H1 (cell line): ENCODE data around the gene CC2D2A. TPM values are rescaled to one million over a fixed set of nuclear protein-coding genes. Genes with fewer than 3 reads are reported as not detected.

ENCODE experiments used
- CTCF ChIA-PET: fragments of 300-600 bp; sonication (Branson Sonifier 250); formaldehyde crosslinking; loops from one replicate; lab custom pipeline; 2021; ENCODE audit not compliant: partially characterized antibody; lab: Charles Lee
- POLR2A ChIA-PET: fragments of 300-600 bp; sonication (Branson Sonifier 250); formaldehyde crosslinking; loops from one replicate; lab custom pipeline; 2021; ENCODE audit warnings: inconsistent platforms; ENCODE audit not compliant: partially characterized antibody; lab: Charles Lee
- DNase-seq, 2 experiments: peaks; one replicate each; pipeline versions ENCODE4 v3.0.0 to v3.0.0-alpha.2; 2010 to 2022; ENCODE audit warnings: low spot score in 2 of 2, low read depth in 1 of 2, mixed read lengths in 1 of 2
- FAIRE-seq: peaks from 2 replicates; lab custom pipeline; 2011; peaks lifted over from hg19 to GRCh38; lab: Jason Lieb, UNC
- H2AFZ ChIP-seq: 2 replicates; pipeline ENCODE4 v1.8.1; 2012; ENCODE audit warnings: low read length, inconsistent platforms
- H2AK5ac ChIP-seq: 2 replicates; pipeline ENCODE4 v1.6.1; 2013; ENCODE audit warnings: low read depth, low read length
- H2BK120ac ChIP-seq: replicated peaks from 2 replicates; pipeline ENCODE3; 2013; ENCODE audit warnings: low read depth, low read length, inconsistent platforms
- H2BK12ac ChIP-seq: 2 replicates; pipeline ENCODE4 v1.6.1; 2013; ENCODE audit warnings: low read depth, low read length
- H2BK15ac ChIP-seq: 2 replicates; pipeline ENCODE4 v1.6.1; 2013; ENCODE audit warnings: low read length
- H2BK20ac ChIP-seq: 2 replicates; pipeline ENCODE4 v1.6.1; 2013; ENCODE audit warnings: low read length
- H2BK5ac ChIP-seq: 2 replicates; pipeline ENCODE4 v1.6.1; 2013; ENCODE audit warnings: low read depth, low read length
- H3K14ac ChIP-seq: 2 replicates; pipeline ENCODE4 v1.6.1; 2013; ENCODE audit warnings: inconsistent platforms; ENCODE audit not compliant: insufficient read length
- H3K18ac ChIP-seq: 2 replicates; pipeline ENCODE4 v1.6.1; 2013; ENCODE audit warnings: low read length; ENCODE audit errors: extremely low read depth
- H3K23ac ChIP-seq: 2 replicates; pipeline ENCODE4 v1.6.1; 2013; ENCODE audit warnings: inconsistent platforms; ENCODE audit not compliant: insufficient read length
- H3K23me2 ChIP-seq: 2 replicates; pipeline ENCODE4 v1.6.1; 2013; ENCODE audit warnings: low read depth, low read length
- H3K27ac ChIP-seq: 2 replicates; pipeline ENCODE4 v1.6.1; 2011; ENCODE audit warnings: low read depth, low read length, inconsistent platforms
- H3K27me3 ChIP-seq, 4 experiments: replicated peaks in 1 of 4; 1 replicate in 1 of 4; 2 replicates in 3 of 4; pipeline versions ENCODE4 v1.6.1 to v1.8.1; 2011 to 2013; ENCODE audit warnings: low read length in 3 of 4, mild to moderate bottlenecking in 3 of 4, inconsistent platforms in 2 of 4, mixed read lengths in 2 of 4, moderate library complexity in 1 of 4; ENCODE audit not compliant: control insufficient read depth in 3 of 4, insufficient read depth in 3 of 4; ENCODE audit errors: extremely low read depth in 1 of 4
- H3K36me3 ChIP-seq, 4 experiments: 2 replicates each; pipeline versions ENCODE4 v1.6.1 to v1.8.1; 2011 to 2013; ENCODE audit warnings: mild to moderate bottlenecking in 4 of 4, low read length in 3 of 4, moderate library complexity in 2 of 4, control low read depth in 1 of 4, inconsistent platforms in 1 of 4; ENCODE audit not compliant: insufficient read depth in 4 of 4, control insufficient read depth in 2 of 4
- H3K4ac ChIP-seq: replicated peaks from 2 replicates; pipeline ENCODE3; 2013; ENCODE audit warnings: low read length, low read depth, mixed read lengths, inconsistent platforms; ENCODE audit not compliant: insufficient read length
- H3K4me1 ChIP-seq, 4 experiments: replicated peaks in 1 of 4; 1 replicate in 1 of 4; 2 replicates in 3 of 4; pipeline versions ENCODE4 v1.6.1 to v1.8.1; 2011 to 2013; ENCODE audit warnings: low read length in 3 of 4, inconsistent platforms in 2 of 4, mixed read lengths in 1 of 4; ENCODE audit not compliant: insufficient read depth in 4 of 4, control insufficient read depth in 3 of 4
- H3K4me2 ChIP-seq, 2 experiments: 2 replicates each; pipeline versions ENCODE4 v1.6.1 to v1.8.1; 2011 to 2013; ENCODE audit warnings: low read depth in 2 of 2, low read length in 2 of 2, control low read depth in 1 of 2, inconsistent platforms in 1 of 2, mild to moderate bottlenecking in 1 of 2; ENCODE audit not compliant: insufficient read depth in 1 of 2
- H3K4me3 ChIP-seq, 4 experiments: fragments of 200-600, 300-600 bp in 1 of 4; sonication (generic), shearing (Covaris generic), sonication (Bioruptor Twin) in 1 of 4; 2 replicates each; pipeline versions ENCODE4 v1.5.1 to v1.8.1; 2011 to 2016; ENCODE audit warnings: low read length in 4 of 4, low read depth in 3 of 4, control low read depth in 2 of 4, inconsistent platforms in 2 of 4, mild to moderate bottlenecking in 2 of 4, mixed read lengths in 1 of 4, moderate library complexity in 1 of 4; ENCODE audit not compliant: insufficient read depth in 2 of 4; ENCODE audit errors: extremely low read depth in 1 of 4
- H3K56ac ChIP-seq: replicated peaks from 2 replicates; pipeline ENCODE3; 2013; ENCODE audit warnings: low read depth, mild to moderate bottlenecking, mixed read lengths, low read length, inconsistent platforms; ENCODE audit not compliant: insufficient read length
- H3K79me1 ChIP-seq: 2 replicates; pipeline ENCODE4 v1.6.1; 2013; ENCODE audit warnings: low read depth, low read length, control low read depth
- H3K79me2 ChIP-seq, 2 experiments: 2 replicates each; pipeline versions ENCODE4 v1.6.1 to v1.8.1; 2012 to 2013; ENCODE audit warnings: low read length in 2 of 2, mild to moderate bottlenecking in 2 of 2, inconsistent platforms in 1 of 2; ENCODE audit not compliant: insufficient read depth in 2 of 2, control insufficient read depth in 1 of 2
- H3K9ac ChIP-seq, 4 experiments: replicated peaks in 1 of 4; 1 replicate in 1 of 4; 2 replicates in 3 of 4; pipeline versions ENCODE4 v1.6.1 to v1.8.1; 2011 to 2013; ENCODE audit warnings: low read depth in 3 of 4, low read length in 3 of 4, control low read depth in 2 of 4, mild to moderate bottlenecking in 2 of 4, moderate library complexity in 2 of 4, inconsistent platforms in 1 of 4; ENCODE audit errors: extremely low read depth in 1 of 4
- H3K9me3 ChIP-seq, 2 experiments: 2 replicates each; pipeline versions ENCODE4 v1.6.1 to v1.8.1; 2012 to 2013; ENCODE audit warnings: mild to moderate bottlenecking in 2 of 2, moderate library complexity in 2 of 2, control low read depth in 1 of 2, inconsistent platforms in 1 of 2, low read depth in 1 of 2, low read length in 1 of 2, mixed read lengths in 1 of 2; ENCODE audit not compliant: insufficient read depth in 2 of 2
- H4K20me1 ChIP-seq, 2 experiments: replicated peaks in 1 of 2; 2 replicates each; pipeline versions ENCODE3 to v1.8.1; 2011 to 2013; ENCODE audit warnings: inconsistent platforms in 2 of 2, low read length in 2 of 2, mild to moderate bottlenecking in 1 of 2; ENCODE audit not compliant: insufficient read depth in 2 of 2, control insufficient read depth in 1 of 2
- H4K5ac ChIP-seq: 2 replicates; pipeline ENCODE4 v1.6.1; 2013; ENCODE audit warnings: low read length, low read depth, mixed read lengths, inconsistent platforms; ENCODE audit not compliant: insufficient read length
- H4K8ac ChIP-seq: 2 replicates; pipeline ENCODE4 v1.8.0; 2013; ENCODE audit warnings: mild to moderate bottlenecking, moderate library complexity, low read length, inconsistent platforms; ENCODE audit not compliant: insufficient read depth; ENCODE audit errors: extremely low read depth
- H4K91ac ChIP-seq: replicated peaks from 2 replicates; pipeline ENCODE3; 2013; ENCODE audit warnings: low read length, mixed read lengths, inconsistent platforms; ENCODE audit not compliant: insufficient read length
- RFX5 ChIP-seq: IDR thresholded peaks from 2 replicates; pipeline ENCODE4 v1.6.1; 2011; ENCODE audit warnings: low read depth, low read length, improper control_type of control experiment, borderline replicate concordance
- RXRA ChIP-seq: IDR thresholded peaks from 2 replicates; pipeline ENCODE4 v1.6.1; 2011; ENCODE audit warnings: low read depth, mild to moderate bottlenecking, low read length, moderate library complexity; ENCODE audit not compliant: insufficient read depth
- WGBS, 2 experiments: shearing (Covaris generic) in 1 of 2; methylation state at CpG; one replicate each; pipeline versions ENCODE4 v1.1.6 to v1.1.7; 2013 to 2015; ENCODE audit warnings: low lambda C conversion rate in 2 of 2, mixed read lengths in 2 of 2, inconsistent platforms in 1 of 2, low coverage in 1 of 2, missing lambda C conversion rate in 1 of 2; ENCODE audit not compliant: insufficient replicate concordance in 2 of 2, insufficient coverage in 1 of 2, insufficient read length in 1 of 2; ENCODE audit errors: extremely low coverage in 1 of 2, missing lambda C conversion rate in 1 of 2; 5-methylcytosine and 5-hydroxymethylcytosine counted together
- polyA plus RNA-seq, 7 experiments: library from polyadenylated mRNA; depleted of rRNA in 3 of 7; stranded (reverse) in 5 of 7; unstranded in 2 of 7; fragments of >200 nt in 5 of 7; fragments of 200-250 nt in 2 of 7; gene quantifications; 1 replicate in 5 of 7; 2 replicates in 1 of 7; 4 replicates in 1 of 7; pipeline versions ENCODE4 v1.2.1 to v1.2.3, GENCODE V29; 2011 to 2013; ENCODE audit warnings: missing spikeins in 2 of 7, mixed read lengths in 2 of 7
- total RNA-seq: library from RNA; stranded (reverse); fragmentation: NEBNext Ultra II Directional; extraction: Animal tissue kit (Norgen Biotek cat#: 25700); gene quantifications from 2 replicates; pipeline ENCODE4 v1.2.1, GENCODE V29; 2021
- TF ChIP-seq, protein P1 (sequence below): IDR thresholded peaks from 2 replicates; pipeline ENCODE4 v1.6.1; 2011; ENCODE audit warnings: low read length, improper control_type of control experiment

CC2D2A gene
- total and polyA plus RNA-seq, 2 of the 8 experiments (the other 6 are each of a cell fraction or from before 2014, with no cell fraction given), result 11.0 to 12.2 TPM

DNA sequence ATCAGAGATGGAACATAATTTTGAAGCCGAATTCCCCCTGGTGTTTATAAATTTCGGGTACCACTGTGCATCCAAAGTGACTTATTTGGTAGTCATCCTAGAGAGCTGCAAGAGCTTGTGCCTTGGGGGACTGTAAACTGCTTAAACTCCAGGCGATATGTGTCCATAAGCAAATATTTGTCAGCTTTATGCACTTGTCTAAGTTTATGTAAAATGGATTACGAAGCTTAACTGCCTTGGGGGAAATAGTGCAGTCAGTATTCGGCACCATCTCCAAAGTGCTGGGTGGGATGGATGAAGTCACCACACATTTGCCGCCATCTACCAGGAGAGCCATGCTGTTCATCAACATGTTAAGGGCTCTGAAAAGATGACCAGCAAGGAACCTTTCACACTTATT, 65.9 kb downstream of the CC2D2A start:
- Histone ChIP-seq H3K4me1 (no peaks in the 10 kb centered on the region), H3K79me2 (no peaks in the 10 kb centered on the region), H3K14ac (no peak overlapping the region), H4K5ac (no peak overlapping the region), H2AFZ (no peak overlapping the region), H3K36me3 (peaks cover 0 to 4% (median 2%) of the 10 kb centered on the region in 4 experiments; a peak in 3 of 8 replicates), H3K18ac (no peak overlapping the region), H3K4me2 (no peak overlapping the region), H2BK120ac (no peak overlapping the region), H3K27ac (no peak overlapping the region), H3K79me1 (no peaks in the 10 kb centered on the region), H4K20me1 (no peaks in the 10 kb centered on the region), H3K9me3 (no peaks in the 10 kb centered on the region), H4K8ac (no peak overlapping the region), H3K4ac (no peak overlapping the region), H4K91ac (no peak overlapping the region), H3K23me2 (no peaks in the 10 kb centered on the region), H2AK5ac (no peak overlapping the region), H3K9ac (no peak overlapping the region), H2BK15ac (no peak overlapping the region), H3K56ac (no peak overlapping the region), H2BK20ac (no peak overlapping the region), H3K27me3 (no peaks in the 10 kb centered on the region), H3K4me3 (no peak overlapping the region), H2BK5ac (no peak overlapping the region), H2BK12ac (no peak overlapping the region), H3K23ac (no peak overlapping the region)
- 87% methylated on average over 6 of the region's 6 CpGs; no CpG with 5 or more reads in 1 of the 2 experiments for WGBS, 2 experiments
- CTCF ChIA-PET, result no interaction called here
- FAIRE-seq (no peak), DNase-seq (no peak)
- POLR2A ChIA-PET, result no interaction called here
- TF ChIP-seq, protein P1, sequence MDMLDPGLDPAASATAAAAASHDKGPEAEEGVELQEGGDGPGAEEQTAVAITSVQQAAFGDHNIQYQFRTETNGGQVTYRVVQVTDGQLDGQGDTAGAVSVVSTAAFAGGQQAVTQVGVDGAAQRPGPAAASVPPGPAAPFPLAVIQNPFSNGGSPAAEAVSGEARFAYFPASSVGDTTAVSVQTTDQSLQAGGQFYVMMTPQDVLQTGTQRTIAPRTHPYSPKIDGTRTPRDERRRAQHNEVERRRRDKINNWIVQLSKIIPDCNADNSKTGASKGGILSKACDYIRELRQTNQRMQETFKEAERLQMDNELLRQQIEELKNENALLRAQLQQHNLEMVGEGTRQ, result no peak
- TF ChIP-seq RFX5, result no peak
- no peak for TF ChIP-seq RXRA
